Keratinocyte (primary cell): ENCODE results near the gene ADGRA1.

Experiments used
- CTCF ChIP-seq, 3 experiments: IDR thresholded peaks in 1 of 3; conservative IDR thresholded peaks in 1 of 3; optimal IDR thresholded peaks in 1 of 3; 2 replicates in 2 of 3; 3 replicates in 1 of 3; pipeline versions ENCODE3 to v1.5.1; 2011; ENCODE audit warnings: low read length in 3 of 3, mild to moderate bottlenecking in 3 of 3, moderate library complexity in 2 of 3, control low read depth in 1 of 3, inconsistent platforms in 1 of 3; ENCODE audit not compliant: insufficient read depth in 2 of 3; ENCODE audit errors: extremely low read depth in 1 of 3
- EZH2 ChIP-seq: IDR thresholded peaks from one replicate; pipeline ENCODE4 v1.6.1; 2012; ENCODE audit warnings: inconsistent platforms, mild to moderate bottlenecking, low read length, moderate library complexity

DNA sequence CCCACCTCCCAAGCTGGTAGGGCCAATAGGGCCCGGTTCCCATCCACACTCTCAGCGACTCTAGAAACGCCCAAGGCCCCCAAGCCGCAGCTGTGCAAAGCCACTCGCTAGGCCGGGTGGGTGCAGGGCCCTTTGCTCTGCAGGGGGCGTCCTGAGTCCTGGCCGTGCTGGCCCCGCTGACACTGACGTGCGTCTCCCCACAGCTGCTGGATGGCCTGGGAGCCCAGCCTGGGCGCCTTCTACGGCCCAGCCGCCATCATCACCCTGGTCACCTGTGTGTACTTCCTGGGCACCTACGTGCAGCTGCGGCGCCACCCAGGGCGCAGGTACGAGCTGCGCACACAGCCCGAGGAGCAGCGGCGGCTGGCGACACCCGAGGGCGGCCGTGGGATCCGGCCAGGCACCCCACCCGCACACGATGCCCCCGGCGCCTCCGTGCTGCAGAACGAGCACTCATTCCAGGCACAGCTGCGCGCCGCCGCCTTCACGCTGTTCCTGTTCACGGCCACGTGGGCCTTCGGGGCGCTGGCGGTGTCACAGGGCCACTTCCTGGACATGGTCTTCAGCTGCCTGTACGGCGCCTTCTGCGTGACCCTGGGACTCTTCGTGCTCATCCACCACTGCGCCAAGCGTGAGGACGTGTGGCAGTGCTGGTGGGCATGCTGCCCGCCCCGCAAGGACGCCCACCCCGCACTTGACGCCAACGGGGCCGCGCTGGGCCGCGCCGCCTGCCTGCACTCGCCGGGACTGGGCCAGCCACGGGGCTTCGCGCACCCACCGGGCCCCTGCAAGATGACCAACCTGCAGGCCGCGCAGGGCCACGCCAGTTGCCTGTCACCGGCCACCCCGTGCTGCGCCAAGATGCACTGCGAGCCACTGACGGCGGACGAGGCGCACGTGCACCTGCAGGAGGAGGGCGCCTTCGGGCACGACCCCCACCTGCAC is 40.7 kb downstream of the ADGRA1 start:
- TF ChIP-seq CTCF (optimal IDR thresholded peaks at IDR 0.05 in 1 of 3, IDR thresholded peaks at IDR 0.05 in 1 of 3, conservative IDR thresholded peaks at IDR 0.05 in 1 of 3; ENCODE audit: extremely low read depth in 1 of 3, insufficient read depth in 2 of 3, low read length in 3 of 3) (no peak), EZH2 (no peak)
